SKM-1 treated with dmso at 0.1 percent for 144 hours (cell line): ENCODE measurements around the gene SLC15A3.
"Not testable (repeated sequence)": the region's sequence is repeated elsewhere in the genome, so short reads cannot be mapped to it uniquely, and the experiment has no call there.

Experiments used
- DNase-seq: peaks from one replicate; lab custom pipeline; 2025; ENCODE audit not compliant: unreplicated experiment; lab: John Stamatoyannopoulos, UW

Gene SLC15A3

DNA sequence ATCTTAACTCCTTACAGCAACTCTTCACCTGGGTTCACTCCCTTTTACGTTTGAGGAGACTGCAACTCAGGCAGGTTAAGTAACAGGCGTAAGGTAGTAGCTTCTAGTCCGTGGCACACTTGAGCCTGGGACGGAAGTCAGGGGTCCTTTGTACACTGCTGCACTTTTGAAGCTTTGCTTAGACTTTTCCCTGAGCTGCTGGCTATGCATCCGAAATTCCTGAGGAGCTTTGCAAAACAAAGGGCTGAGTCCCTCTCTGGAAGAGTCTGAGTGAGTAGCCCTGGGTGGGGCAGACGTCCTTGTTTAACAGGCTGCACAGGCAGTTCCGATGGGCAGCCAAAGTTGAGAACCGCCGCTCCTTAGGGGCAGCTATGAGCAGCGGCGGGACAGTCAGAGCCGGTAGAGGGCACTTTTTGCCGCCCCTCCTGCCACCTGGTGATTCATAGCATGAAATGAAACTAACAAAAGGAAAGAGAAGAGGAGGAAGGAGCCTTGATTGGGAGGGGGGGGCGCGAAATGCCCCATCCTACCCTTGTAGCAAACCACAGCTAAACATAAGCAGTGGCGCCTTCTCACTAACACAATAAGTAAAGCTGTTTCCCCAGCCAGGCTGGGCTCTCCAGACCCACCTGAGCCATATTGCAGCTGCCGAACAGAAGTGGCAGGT, 36.6 kb downstream of the SLC15A3 start:
- DNase-seq = peak; percentile 73

DNA sequence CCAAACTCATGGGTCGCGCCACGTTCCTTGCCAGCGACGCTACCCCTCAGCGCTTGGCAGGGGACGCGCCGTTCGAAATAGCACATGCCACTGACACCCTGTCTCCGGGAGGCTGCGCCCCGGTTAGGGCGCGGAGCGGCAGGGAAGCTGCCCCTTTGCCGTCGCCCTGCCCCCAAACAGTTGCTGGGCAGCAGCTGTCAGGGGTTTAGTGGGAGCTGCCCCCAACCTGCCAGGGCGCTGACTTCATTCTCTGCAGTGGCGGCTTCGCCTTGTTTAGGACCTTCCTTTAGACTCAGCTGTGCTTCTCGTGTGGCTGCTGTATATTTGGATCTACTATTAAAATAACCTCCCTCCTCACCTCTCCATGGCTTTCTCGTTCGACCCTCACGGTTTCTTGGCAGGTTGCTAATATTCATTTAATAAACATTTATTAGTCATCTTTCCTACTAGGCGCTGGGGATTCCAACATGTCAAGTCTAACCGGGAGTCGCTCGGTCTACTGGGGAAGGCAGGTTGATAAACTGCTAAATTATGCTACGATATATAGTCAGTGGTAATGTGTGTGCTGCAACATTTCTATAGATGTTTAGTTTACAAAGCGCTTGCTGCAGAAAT, 37.2 kb downstream of the SLC15A3 start:
- no peak for DNase-seq

DNA sequence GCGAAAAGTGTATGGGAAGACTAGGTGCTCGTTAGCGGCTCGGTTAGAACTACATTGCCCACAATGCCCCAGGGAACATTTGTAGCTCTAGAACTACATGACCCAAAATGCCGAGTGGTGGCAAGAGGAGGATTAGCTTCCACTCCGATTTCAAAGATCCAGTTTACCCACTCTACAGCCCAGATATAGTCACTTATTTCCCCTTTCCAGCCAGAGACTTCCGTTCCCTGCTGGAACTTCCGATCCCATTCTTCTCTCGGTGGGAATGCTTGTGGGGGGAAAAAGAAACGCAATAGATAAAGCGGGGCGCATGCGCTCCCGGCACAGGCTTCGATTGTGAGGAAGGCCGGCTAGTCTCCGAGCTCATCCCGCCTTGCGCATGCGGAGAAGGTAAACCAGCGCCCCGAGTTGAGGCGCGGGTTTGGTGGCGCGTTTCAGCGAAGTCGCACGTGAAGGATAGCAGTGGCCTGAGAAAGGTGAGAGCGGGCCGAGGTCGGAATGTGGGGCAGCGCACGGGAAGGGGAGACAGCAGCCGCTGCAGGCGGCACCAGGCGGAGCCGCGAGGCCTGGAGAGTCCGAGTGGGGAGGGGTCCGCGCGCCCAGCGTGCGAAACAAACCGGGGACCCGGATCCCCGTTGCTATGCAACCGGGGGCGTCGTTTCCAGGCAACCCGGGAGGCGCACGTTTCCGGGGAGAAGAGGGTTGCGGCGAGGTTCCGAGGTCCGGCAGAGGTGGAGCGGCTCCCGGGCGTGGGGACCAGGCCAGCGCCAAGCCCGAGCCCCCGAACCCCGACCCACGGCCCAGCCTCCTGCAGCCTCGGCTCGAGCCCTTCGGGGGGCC, 38.0 kb downstream of the SLC15A3 start, which contains the start of gene TMEM109:
Gene TMEM109 (plus strand): TSS at position 366 of the 840 bp plus-strand sequence. CDS start 5,536 bp downstream, outside the sequence.
- peak; percentile 81 for DNase-seq

DNA sequence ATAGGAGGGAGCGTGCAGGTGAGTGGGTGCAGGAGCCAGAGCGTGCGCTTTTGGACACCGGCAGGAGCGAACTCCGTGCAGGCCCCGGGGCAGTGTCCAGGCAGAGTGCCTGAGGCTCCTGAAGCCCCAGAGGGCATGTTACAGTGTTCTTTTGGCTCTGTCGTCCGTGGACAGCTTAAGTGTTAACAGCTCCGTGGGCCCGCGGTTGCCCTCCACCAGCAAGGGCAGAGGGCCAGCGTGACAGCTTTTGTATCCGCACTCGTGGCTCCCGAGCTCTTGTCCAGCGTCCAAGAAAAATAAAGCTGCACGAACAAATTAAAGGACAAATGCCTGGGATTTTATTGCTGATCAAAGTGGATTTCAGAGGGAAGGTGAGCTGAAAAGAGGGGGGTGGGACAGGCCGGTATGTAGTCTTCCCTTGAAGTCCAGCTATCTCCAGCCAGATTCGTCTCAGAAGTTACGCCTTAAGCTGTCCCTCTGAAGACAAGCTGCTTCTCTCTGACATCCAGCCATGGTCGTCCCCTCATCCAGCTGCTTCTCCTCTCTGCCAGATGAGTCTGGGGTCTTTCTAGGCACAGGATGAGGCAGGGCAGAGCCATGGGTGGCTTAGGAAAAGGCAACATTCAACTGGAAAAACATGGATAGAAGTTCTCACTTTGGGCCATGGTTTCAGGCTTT, 39.0 kb downstream of the SLC15A3 start:
- no peak for DNase-seq

DNA sequence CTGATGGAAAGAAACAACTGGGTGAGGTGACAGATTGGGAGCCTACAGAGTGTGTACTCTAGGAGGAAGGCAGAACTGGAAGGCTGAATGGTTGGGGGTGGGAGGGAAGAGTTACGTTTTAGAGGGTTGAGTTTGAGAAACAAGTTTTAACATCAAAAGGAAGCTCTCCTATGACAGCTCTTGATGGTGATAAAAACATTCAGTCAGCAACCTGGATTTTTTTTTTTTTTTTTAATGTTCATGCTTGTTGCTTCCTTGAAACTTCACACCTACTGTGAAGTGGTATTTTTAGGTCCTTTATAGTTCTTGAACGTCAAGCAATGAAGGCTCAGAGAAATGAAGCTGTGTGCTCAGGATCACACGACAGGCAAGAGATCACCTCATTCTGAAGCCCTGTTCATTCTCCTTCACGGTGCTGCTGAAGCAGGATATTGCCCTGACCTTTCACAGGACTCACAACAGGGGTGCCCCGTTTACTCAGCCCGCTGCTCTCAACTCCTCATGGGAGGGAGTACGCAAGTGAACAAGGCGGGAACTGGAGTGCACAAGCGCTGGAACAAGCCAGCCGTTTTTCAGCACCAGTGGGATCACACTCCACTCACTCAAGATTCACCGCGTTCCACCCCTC, 39.6 kb downstream of the SLC15A3 start:
- DNase-seq = no peak

- peak; percentile 5 for DNase-seq
Observed at GRCh38 chr11:60910711-60911380, 41.1 kb downstream of the SLC15A3 start.

- peak; percentile 85 for DNase-seq
Observed at GRCh38 chr11:60910281-60910687, 41.7 kb downstream of the SLC15A3 start.

GRCh38 chr11:60909680-60910280, 42.2 kb downstream of the SLC15A3 start:
- DNase-seq = not testable (repeated sequence)

DNA sequence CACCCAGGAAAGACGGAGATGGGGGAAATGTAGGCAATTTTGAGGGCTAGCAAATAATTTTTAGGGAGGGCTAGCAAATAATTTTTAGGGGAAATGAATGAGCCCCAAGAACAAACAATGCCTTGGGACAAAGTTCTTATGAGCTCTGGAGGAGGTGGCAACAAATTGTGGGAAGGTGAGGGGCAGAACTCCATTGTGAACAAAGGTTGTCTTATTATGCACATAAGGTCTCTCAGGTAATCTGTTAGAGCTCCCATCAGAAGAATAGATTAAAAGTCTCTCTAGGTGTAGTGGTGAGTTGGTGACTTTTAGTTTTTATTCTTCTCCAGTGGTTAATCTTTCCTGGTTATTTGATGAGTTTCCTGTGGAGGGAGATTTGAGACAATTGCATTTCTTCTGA, 43.2 kb downstream of the SLC15A3 start:
- no peak for DNase-seq

GRCh38 chr11:60906132-60906972, 45.6 kb downstream of the SLC15A3 start, which contains the start of gene PRPF19:
Gene PRPF19 (minus strand): TSS chr11:60906585. CDS start chr11:60906382, 203 bp downstream.
- peak; percentile 97 for DNase-seq

DNA sequence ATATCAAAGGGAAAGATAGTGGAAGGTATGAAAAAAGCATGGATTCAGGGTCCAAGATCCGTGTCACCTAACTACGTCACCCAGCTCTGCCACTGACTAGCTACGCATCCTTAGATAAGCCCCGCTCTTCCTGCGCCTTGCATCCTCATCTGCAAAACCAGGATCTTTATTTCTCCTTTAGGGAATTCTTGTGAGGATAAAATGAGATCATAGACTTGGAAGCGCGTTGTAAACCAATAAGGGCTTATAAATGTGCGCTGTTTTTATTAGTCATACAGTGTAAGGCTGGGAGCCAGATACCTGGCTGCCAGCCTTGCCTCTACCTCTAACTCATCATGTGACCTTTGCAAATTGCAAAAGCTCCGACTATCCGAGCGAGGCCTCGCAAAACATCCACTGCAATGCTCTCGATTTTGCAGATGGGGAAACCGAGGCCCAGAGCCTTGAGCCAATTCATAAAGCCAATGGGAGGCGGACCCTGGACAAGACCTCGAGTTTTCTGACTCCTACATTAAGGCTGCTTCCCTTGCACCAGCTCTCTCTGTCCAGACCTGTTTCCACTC, 46.3 kb downstream of the SLC15A3 start:
- DNase-seq = no peak

DNA sequence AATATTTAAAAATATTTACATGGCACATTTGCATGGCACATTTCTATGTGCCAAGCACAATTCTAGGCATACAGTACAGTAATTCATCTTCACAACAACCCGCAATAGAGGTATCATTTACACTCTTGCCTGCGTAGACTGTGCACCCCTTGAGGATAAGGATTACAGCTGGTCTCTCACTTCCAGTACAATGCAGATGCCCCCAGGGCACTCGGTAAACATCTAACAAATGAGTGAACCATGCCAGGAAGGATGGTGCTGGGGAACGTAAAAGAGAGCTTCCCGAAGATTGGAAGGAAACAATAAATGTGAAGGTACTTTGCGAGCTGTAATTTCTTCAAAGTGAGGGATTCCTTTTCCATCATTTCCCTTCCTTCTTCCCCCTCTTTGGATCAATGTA, 46.9 kb downstream of the SLC15A3 start:
- DNase-seq = no peak

DNA sequence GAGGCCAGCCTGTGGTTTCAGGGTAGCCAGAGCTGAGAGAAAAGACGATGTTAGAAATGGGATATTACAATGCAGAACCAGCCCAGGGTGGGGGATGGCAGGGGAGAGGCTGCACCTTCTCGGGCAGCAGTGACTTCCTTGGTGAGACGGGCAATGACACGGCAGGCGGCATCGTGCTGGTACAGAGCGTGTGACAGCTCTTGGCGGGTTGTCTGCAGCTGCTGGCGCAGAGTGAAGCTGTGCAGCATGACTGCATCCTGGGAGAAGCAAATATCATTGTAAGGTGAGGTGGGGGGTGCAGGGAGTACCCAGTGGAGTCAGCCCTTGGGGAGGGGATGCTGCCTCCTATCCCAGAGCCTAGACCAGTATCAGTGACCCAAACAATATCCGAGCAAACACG, 49.4 kb downstream of the SLC15A3 start:
- no peak for DNase-seq

- no peak for DNase-seq
Observed at GRCh38 chr11:60900673-60901404, 51.1 kb downstream of the SLC15A3 start.

DNA sequence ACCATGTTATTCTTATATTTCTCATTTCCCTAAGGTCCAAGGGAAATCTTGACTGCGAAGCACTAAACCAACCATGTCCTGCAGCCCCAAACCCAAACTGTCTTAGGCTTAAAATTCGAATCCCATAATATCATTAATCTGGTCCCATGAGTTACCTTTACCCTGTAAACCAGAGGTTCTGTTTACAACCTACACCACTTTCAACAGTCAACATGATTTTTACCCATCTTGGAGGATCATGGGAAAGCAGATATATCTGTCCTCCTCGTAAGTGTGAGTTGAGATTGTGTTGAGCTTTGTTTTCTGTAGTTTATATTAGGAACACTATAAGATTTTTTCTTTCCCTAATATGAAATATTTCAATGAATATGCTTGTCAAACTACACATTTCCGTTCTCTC, 52.0 kb downstream of the SLC15A3 start:
- DNase-seq = no peak

DNA sequence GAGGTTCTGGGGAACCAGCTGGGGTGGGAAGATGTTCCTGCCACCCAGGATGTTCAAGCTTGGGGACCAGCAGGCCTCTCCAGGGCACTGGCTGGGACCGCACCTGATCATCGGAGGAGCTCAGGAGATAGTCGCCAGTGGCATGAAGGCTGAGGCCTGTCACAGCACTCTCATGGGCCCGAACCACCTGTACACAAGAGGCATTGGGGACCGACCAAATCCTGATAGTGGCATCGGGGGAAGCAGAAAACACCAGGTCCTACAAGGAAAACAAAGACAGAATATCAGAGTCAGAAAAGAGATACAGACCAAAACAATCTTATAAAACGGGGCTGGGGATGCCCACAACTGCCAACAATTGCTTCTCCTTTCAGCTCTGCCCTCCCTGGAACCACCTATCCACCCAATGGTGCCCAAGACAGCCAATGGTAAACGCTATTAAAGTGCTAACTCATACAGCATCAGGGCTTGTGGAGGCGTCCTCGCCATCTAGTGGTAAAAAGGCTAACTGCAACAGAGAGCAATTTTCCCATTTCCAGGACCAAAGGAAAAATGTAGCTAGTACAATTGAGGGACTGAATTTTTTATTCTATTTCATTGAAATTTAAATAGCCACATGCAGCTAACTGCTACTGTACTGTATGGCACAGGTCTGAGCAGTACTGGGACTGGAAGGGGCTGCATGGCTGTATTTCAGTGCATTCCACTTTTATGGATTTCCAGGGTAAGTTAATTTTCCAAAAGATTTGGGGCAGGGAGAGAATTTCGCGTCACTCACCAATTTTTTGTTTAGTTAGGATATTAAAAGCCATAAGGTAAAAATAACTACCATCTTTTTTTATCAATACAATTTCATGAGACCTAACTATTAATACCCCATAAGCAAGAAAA, 52.7 kb downstream of the SLC15A3 start:
- DNase-seq = peak; percentile 26

DNA sequence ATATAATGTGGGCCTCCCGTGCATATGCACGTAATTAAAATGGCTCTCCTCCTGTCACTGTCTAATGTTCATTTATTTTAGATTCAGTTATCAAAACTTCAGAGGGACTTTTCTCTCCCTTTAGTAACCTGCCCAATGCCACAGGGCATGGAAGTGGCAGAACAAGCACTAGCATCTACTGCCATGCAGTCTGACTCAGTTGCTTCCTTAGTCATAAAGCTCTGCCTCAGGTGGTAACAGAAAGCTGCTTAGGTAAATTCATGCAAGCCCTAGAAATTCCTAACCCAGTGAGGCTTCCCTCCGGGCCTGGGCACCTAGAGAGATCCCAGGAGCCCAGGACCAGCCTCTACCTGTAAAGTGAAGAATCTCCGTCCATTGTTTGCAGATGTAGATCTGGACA, 54.5 kb downstream of the SLC15A3 start:
- no peak for DNase-seq
